ENCODE results near the gene KLHL25.

- no peak for TF ChIP-seq EZH2 (IDR thresholded peaks at IDR 0.05; ENCODE audit: insufficient read depth, poor library complexity, severe bottlenecking)
- no peak for TF ChIP-seq EZH2phosphoT487 (IDR thresholded peaks at IDR 0.05; ENCODE audit: insufficient read depth, low read depth)
Observed at GRCh38 chr15:85755471-85755870, 39.3 kb downstream of the KLHL25 start.
